HepG2 (cell line): Measurements from ENCODE around the gene UBASH3A. TPM values are rescaled to one million over a fixed set of nuclear protein-coding genes. Genes with fewer than 3 reads are reported as not detected.

Experiments used
- ATAC-seq: fragments of 200-7000 bp; cut with Tn5 transposase; 3 replicates; pipeline ENCODE4 v1.9.1; 2020; ENCODE audit warnings: mild to moderate bottlenecking, moderate library complexity
- BruUV-seq: library from RNA; stranded (reverse); fragments of 400-500 nt; replicated peaks from 2 replicates; lab custom pipeline; 2021; lab: Mats Ljungman, UMichigan
- CTCF ChIA-PET: fragments of 300-600 bp; formaldehyde crosslinking; extraction: SDS; loops from one replicate; lab custom pipeline; 2021; ENCODE audit warnings: low total read pairs, inconsistent platforms, low intra/inter-chr PET ratio; lab: Yijun Ruan, JAX
- POLR2A ChIA-PET: fragments of 350-600 bp; sonication (Branson Sonifier 250); formaldehyde crosslinking; loops from one replicate; lab custom pipeline; 2020; ENCODE audit warnings: antibody characterized with exemption, inconsistent platforms; lab: Yijun Ruan, JAX
- DNase-seq: peaks from one replicate; pipeline ENCODE4 v3.0.0-alpha.2; 2015; ENCODE audit warnings: low spot score
- FAIRE-seq: peaks from 3 replicates; lab custom pipeline; 2011; peaks lifted over from hg19 to GRCh38; lab: Jason Lieb, UNC
- H2AFZ ChIP-seq: one replicate; pipeline ENCODE4 v1.6.1; 2011; ENCODE audit warnings: low read length, inconsistent platforms
- H3K27ac ChIP-seq: fragments of 300-600 bp; 3 replicates; pipeline ENCODE4 v1.8.0; 2011; ENCODE audit warnings: mixed run types, mild to moderate bottlenecking, mixed read lengths, low read length, inconsistent platforms; ENCODE audit not compliant: insufficient read depth; ENCODE audit errors: extremely low read length
- H3K27me3 ChIP-seq, 2 experiments: fragments of 200-600 bp in 1 of 2; 2 replicates in 1 of 2; 3 replicates in 1 of 2; pipeline versions ENCODE4 v1.6.0 to v1.8.0; 2011; ENCODE audit warnings: low read length in 2 of 2, mild to moderate bottlenecking in 2 of 2, moderate library complexity in 2 of 2, inconsistent platforms in 1 of 2; ENCODE audit not compliant: insufficient read depth in 2 of 2, control insufficient read depth in 1 of 2
- H3K36me3 ChIP-seq, 2 experiments: fragments of 200-600 bp in 1 of 2; replicated peaks in 1 of 2; 2 replicates in 1 of 2; 3 replicates in 1 of 2; pipeline versions ENCODE4 v1.5.1 to v1.8.0; 2011; ENCODE audit warnings: low read length in 2 of 2, inconsistent platforms in 1 of 2; ENCODE audit not compliant: insufficient read depth in 2 of 2, control insufficient read depth in 1 of 2
- H3K4me1 ChIP-seq: 2 replicates; pipeline ENCODE4 v1.5.1; 2012; ENCODE audit warnings: low read length, inconsistent platforms; ENCODE audit not compliant: insufficient read depth
- H3K4me2 ChIP-seq: 2 replicates; pipeline ENCODE4 v1.6.0; 2011; ENCODE audit warnings: low read depth, low read length, inconsistent platforms
- H3K4me3 ChIP-seq, 3 experiments: fragments of 200-600 bp in 1 of 3; sonication (generic), shearing (Covaris generic) in 1 of 3; replicated peaks in 1 of 3; 2 replicates each; pipeline ENCODE4 v1.5.1; 2011 to 2016; ENCODE audit warnings: low read length in 3 of 3, inconsistent platforms in 2 of 3, low read depth in 2 of 3, mild to moderate bottlenecking in 2 of 3, control low read depth in 1 of 3, mixed read lengths in 1 of 3; ENCODE audit not compliant: insufficient read depth in 1 of 3
- H3K79me2 ChIP-seq: one replicate; pipeline ENCODE4 v1.6.1; 2011; ENCODE audit warnings: low read length, inconsistent platforms; ENCODE audit not compliant: insufficient read depth
- H3K9ac ChIP-seq: 2 replicates; pipeline ENCODE4 v1.6.0; 2011; ENCODE audit warnings: mild to moderate bottlenecking, low read depth, low read length, inconsistent platforms; ENCODE audit not compliant: insufficient read depth
- H3K9me3 ChIP-seq: 2 replicates; pipeline ENCODE4 v1.5.1; 2012; ENCODE audit warnings: mild to moderate bottlenecking, low read length
- H4K20me1 ChIP-seq: 2 replicates; pipeline ENCODE4 v1.6.0; 2011; ENCODE audit warnings: inconsistent platforms, mild to moderate bottlenecking, low read length, moderate library complexity; ENCODE audit not compliant: insufficient read depth
- CHD2 ChIP-seq: IDR thresholded peaks from 2 replicates; pipeline ENCODE4 v1.6.1; 2011; ENCODE audit warnings: low read depth, low read length, improper control_type of control experiment
- DBP ChIP-seq: sonication (generic); formaldehyde crosslinking; IDR thresholded peaks from 2 replicates; pipeline ENCODE4 v1.4.0; 2020; ENCODE audit warnings: missing genetic modification reagents; ENCODE audit errors: not compliant biosample characterization
- GABPA ChIP-seq, 2 experiments: IDR thresholded peaks; 2 replicates each; pipeline ENCODE4 v1.6.1; 2011 to 2016; ENCODE audit warnings: low read depth in 2 of 2, low read length in 1 of 2, missing biosample characterization in 1 of 2, missing genetic modification characterization in 1 of 2
- GATAD1 ChIP-seq: IDR thresholded peaks from 2 replicates; pipeline ENCODE4 v1.6.1; 2016; ENCODE audit warnings: missing genetic modification reagents, missing compliant biosample characterization
- HOMEZ ChIP-seq: IDR thresholded peaks from 2 replicates; pipeline ENCODE4 v1.6.1; 2016; ENCODE audit warnings: low read depth
- IRF2 ChIP-seq: IDR thresholded peaks from 2 replicates; pipeline ENCODE4 v1.6.1; 2018; ENCODE audit warnings: missing genetic modification reagents, missing compliant biosample characterization
- ISL2 ChIP-seq: sonication (generic); formaldehyde crosslinking; IDR thresholded peaks from 2 replicates; pipeline ENCODE4 v1.5.0; 2020; ENCODE audit warnings: missing genetic modification reagents
- LRRFIP1 ChIP-seq: sonication (generic); formaldehyde crosslinking; conservative IDR thresholded peaks from 2 replicates; pipeline ENCODE4 v1.4.0; 2020; ENCODE audit warnings: missing genetic modification reagents
- RFX5 ChIP-seq: IDR thresholded peaks from 2 replicates; pipeline ENCODE4 v1.6.1; 2011; ENCODE audit warnings: low read depth, low read length, improper control_type of control experiment
- ZBTB33 ChIP-seq: sonication (generic); formaldehyde crosslinking; IDR thresholded peaks from 2 replicates; pipeline ENCODE4 v1.4.0; 2020; ENCODE audit warnings: missing genetic modification reagents
- ZBTB7A ChIP-seq: sonication (generic); formaldehyde crosslinking; IDR thresholded peaks from 2 replicates; pipeline ENCODE4 v1.8.0; 2022; ENCODE audit warnings: mild to moderate bottlenecking, missing genetic modification reagents
- ZNF121 ChIP-seq: sonication (generic); formaldehyde crosslinking; IDR thresholded peaks from 2 replicates; pipeline ENCODE4 v1.5.0; 2020; ENCODE audit warnings: mild to moderate bottlenecking, missing genetic modification reagents
- ZNF33B ChIP-seq: sonication (generic); formaldehyde crosslinking; IDR thresholded peaks from 2 replicates; pipeline ENCODE4 v1.5.1; 2020; ENCODE audit warnings: mild to moderate bottlenecking, missing genetic modification reagents
- ZNF34 ChIP-seq: sonication (generic); formaldehyde crosslinking; IDR thresholded peaks from 2 replicates; pipeline ENCODE4 v1.4.0; 2020; ENCODE audit warnings: mild to moderate bottlenecking, missing genetic modification reagents, borderline replicate concordance
- ZNF460 ChIP-seq: sonication (generic); formaldehyde crosslinking; IDR thresholded peaks from 2 replicates; pipeline ENCODE4 v1.5.1; 2020; ENCODE audit warnings: missing genetic modification reagents, mild to moderate bottlenecking, borderline replicate concordance
- ZNF570 ChIP-seq: sonication (generic); formaldehyde crosslinking; IDR thresholded peaks from 2 replicates; pipeline ENCODE4 v1.4.0; 2020; ENCODE audit warnings: mild to moderate bottlenecking, missing genetic modification reagents, borderline replicate concordance
- ZNF607 ChIP-seq: sonication (generic); formaldehyde crosslinking; IDR thresholded peaks from 2 replicates; pipeline ENCODE4 v1.5.1; 2020; ENCODE audit warnings: missing genetic modification reagents, mild to moderate bottlenecking, borderline replicate concordance
- ZNF761 ChIP-seq: sonication (generic); formaldehyde crosslinking; conservative IDR thresholded peaks from 2 replicates; pipeline ENCODE4 v1.4.0; 2020; ENCODE audit warnings: mild to moderate bottlenecking, missing genetic modification reagents
- ZNF841 ChIP-seq: sonication (generic); formaldehyde crosslinking; IDR thresholded peaks from 2 replicates; pipeline ENCODE4 v1.8.1; 2023; ENCODE audit warnings: missing genetic modification reagents, borderline replicate concordance
- WGBS: methylation state at CpG from one replicate; pipeline ENCODE4 v1.1.6; 2017; ENCODE audit warnings: low lambda C conversion rate; 5-methylcytosine and 5-hydroxymethylcytosine counted together
- in situ Hi-C: cut with HindIII; loops from 2 replicates; pipeline ENCODE4 v1.10.0; 2017; ENCODE audit warnings: low pct_unique_long_range_greater_than_20kb; ENCODE audit not compliant: extremely low pct_ligation_motif_present
- intact Hi-C: fragments of 100-400 bp; cut with micrococcal nuclease; formaldehyde crosslinking; loops from one replicate; pipeline ENCODE4 v1.10.0; 2022; ENCODE audit not compliant: unreplicated experiment
- polyA plus RNA-seq, 8 experiments: library from polyadenylated mRNA; depleted of rRNA in 3 of 8; stranded (reverse) in 7 of 8; unstranded in 1 of 8; fragments of >200 nt; fragmentation: Illumina TruSeq in 4 of 8; extraction: Trizol in 4 of 8; gene quantifications; 2 replicates each; pipeline versions ENCODE4 v1.2.1 to v1.2.3, GENCODE V29; 2011 to 2016; ENCODE audit warnings: low read depth in 4 of 8, missing spikeins in 1 of 8, mixed read lengths in 1 of 8; ENCODE audit not compliant: insufficient read depth in 1 of 8
- total RNA-seq, 5 experiments: library from RNA; depleted of rRNA; stranded (reverse); fragments of >200 nt; fragmentation: Illumina TruSeq; extraction: Trizol; gene quantifications; 2 replicates each; pipeline ENCODE4 v1.2.3, GENCODE V29; 2016; ENCODE audit warnings: low read depth in 1 of 5

Gene UBASH3A
- total and polyA plus RNA-seq, 2 of the 13 experiments (the other 11 are each of a cell fraction or from before 2014, with no cell fraction given): not detected

GRCh38 chr21:42369821-42370220 is 33.9 kb upstream of the UBASH3A start:
- in situ Hi-C loops: no loop called here
- Histone ChIP-seq H4K20me1 (no peaks in the 10 kb centered on the region), H3K9ac (no peak overlapping the region), H3K4me3 (no peak overlapping the region), H3K27ac (no peak overlapping the region), H3K27me3 (peaks cover 1 to 9% of the 10 kb centered on the region in 2 experiments; a peak in 2 of 5 replicates), H3K4me2 (no peak overlapping the region), H2AFZ (no peak overlapping the region), H3K36me3 (no peaks in the 10 kb centered on the region), H3K4me1 (peaks cover 30% of the 10 kb centered on the region), H3K9me3 (no peaks in the 10 kb centered on the region), H3K79me2 (no peaks in the 10 kb centered on the region)
- 96% methylated on average over 4 of the region's 16 CpGs for WGBS
- TF ChIP-seq ZNF761 (no peak), ZBTB33 (no peak), CHD2 (no peak), ISL2 (CRISPR knock-in tag) (no peak), ZNF607 (CRISPR knock-in tag) (no peak), RFX5 (no peak), DBP (CRISPR knock-in tag) (no peak), ZNF34 (CRISPR knock-in tag) (no peak), ZNF33B (CRISPR knock-in tag) (no peak), ZNF121 (CRISPR knock-in tag) (no peak), ZBTB7A (CRISPR knock-in tag) (no peak), ZNF841 (CRISPR knock-in tag) (no peak), ZNF570 (CRISPR knock-in tag) (no peak), GATAD1 (CRISPR knock-in tag) (no peak), ZNF460 (CRISPR knock-in tag) (no peak), LRRFIP1 (CRISPR knock-in tag) (no peak), GABPA (IDR thresholded peaks at IDR 0.05; ENCODE audit: low read depth, low read length) (no peak), GABPA (CRISPR knock-in tag; IDR thresholded peaks at IDR 0.05; ENCODE audit: low read depth) (no peak), HOMEZ (CRISPR knock-in tag) (no peak), IRF2 (CRISPR knock-in tag) (no peak)
- ChIA-PET POLR2A (no interaction called here), CTCF (no interaction called here)
- intact Hi-C loops: no loop called here
- FAIRE-seq: no peak
- BruUV-seq: no TSS peak
- ATAC-seq: no peak
- DNase-seq: no peak
